ENCODE measurements around the gene TRIM4.
"Not testable (repeated sequence)": the region's sequence is repeated elsewhere in the genome, so short reads cannot be mapped to it uniquely, and the experiment has no call there.

GRCh38 chr7:99952649-99953048 lies 33.3 kb upstream of the TRIM4 start:
- not testable (repeated sequence) for TF ChIP-seq CTCF (conservative IDR thresholded peaks at IDR 0.05; ENCODE audit: low read length); EZH2phosphoT487 (IDR thresholded peaks at IDR 0.05; ENCODE audit: borderline replicate concordance)
